NOMO-1 treated with dmso at 0.1 percent for 144 hours (cell line): Measurements from ENCODE around the gene NCEH1.

Experiments used
- DNase-seq: peaks from one replicate; lab custom pipeline; 2025; ENCODE audit not compliant: unreplicated experiment; lab: John Stamatoyannopoulos, UW

The NCEH1 gene

DNA sequence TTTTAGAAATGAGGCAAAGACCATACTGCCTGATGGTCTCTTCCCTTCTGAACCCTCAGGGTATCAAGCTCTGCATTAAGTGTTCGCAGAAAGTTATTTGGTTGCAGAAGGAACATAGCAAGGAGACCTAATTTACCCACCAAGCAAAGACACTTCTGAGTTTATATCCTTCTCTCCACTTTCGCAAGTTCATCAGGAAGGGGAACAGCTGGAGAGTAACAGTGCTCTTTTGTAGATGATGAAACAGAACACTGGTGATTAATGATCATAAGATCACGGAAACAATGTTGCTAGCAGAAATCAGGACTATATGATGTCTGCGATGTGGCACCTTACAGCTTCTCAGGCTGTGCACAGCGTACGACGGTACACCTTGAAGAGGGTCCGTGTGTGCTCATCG, 62.1 kb downstream of the NCEH1 start:
- peak; percentile 16 for DNase-seq

DNA sequence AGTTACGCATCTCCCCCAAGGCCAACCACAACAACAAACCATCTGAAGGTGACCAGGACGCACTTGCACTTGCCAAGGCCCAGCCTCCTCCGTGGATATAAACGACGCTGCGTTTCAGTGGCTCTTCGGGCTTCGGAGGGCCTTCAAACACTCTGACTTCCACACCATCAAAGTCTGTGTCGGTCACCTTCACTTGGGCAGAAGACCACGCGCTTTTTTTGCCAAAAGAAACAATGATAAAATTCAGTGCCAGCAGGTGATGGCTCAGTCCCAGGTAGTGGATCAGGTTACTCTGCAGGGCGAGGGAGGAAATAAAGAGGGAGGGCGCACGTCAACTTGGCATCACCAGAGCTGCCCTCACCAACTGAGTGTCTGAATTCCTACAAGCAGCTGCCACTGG, 63.0 kb downstream of the NCEH1 start:
- DNase-seq: no peak

GRCh38 chr3:172647080-172647479, 63.8 kb downstream of the NCEH1 start:
- no peak for DNase-seq

GRCh38 chr3:172646439-172647015, 64.3 kb downstream of the NCEH1 start:
- no peak for DNase-seq

GRCh38 chr3:172644258-172644657, 66.6 kb downstream of the NCEH1 start:
- no peak for DNase-seq

DNA sequence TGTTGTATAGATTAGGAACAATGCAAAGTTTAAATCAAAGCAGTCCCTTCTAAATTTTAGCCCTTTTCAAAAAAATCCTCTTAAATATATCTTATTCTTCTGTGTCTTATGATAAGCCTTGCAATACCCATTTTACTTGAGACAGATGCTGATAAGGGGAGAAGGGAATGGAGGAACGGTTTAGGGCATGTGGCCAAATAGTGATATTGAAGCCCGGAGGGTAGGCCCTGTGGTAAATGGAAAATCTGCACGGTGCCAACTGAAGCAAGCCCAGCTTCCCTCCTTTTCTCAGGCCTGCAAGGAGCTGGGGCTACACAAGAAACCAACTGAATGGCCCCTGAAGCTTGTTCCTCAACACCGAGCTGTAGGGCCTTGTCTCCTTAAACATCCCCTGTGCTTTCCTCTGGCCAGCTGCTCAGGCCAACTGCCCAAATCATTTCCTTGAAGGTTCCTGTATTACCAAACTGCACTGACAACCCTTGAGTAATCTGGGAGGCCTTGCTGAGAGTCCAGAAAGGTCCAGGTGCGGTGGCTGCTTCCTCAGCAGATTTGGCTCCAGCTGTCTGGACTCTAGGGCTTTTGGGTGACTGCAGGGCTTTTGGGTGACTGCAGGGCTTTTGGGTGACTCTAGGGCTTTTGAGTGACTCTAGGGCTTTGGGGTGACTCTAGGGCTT, 67.2 kb downstream of the NCEH1 start:
- DNase-seq: no peak

GRCh38 chr3:172641291-172641690, 69.6 kb downstream of the NCEH1 start:
- DNase-seq: no peak

DNA sequence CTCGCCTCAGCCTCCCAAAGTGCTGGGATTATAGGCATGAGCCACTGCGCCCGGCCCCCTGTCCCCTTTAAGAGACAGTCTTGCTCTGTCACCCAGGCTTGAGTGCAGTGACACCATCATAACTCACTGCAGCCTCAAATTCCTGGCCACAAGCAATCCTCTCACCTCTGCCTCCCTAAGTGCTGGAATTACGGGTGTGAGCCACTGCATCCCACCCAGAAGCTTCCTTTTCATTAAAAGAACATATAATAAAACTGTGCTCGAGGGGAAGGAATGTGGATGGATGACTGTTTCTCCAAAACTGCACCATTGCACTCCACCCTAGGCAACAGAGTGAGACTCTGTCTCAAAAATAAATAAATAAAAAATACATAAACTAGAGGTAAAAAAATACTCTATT, 70.1 kb downstream of the NCEH1 start:
- DNase-seq: no peak

GRCh38 chr3:172635588-172635987, 75.3 kb downstream of the NCEH1 start:
- DNase-seq: peak; percentile 20

- DNase-seq: no peak
Observed at GRCh38 chr3:172634948-172635347, 75.9 kb downstream of the NCEH1 start.

DNA sequence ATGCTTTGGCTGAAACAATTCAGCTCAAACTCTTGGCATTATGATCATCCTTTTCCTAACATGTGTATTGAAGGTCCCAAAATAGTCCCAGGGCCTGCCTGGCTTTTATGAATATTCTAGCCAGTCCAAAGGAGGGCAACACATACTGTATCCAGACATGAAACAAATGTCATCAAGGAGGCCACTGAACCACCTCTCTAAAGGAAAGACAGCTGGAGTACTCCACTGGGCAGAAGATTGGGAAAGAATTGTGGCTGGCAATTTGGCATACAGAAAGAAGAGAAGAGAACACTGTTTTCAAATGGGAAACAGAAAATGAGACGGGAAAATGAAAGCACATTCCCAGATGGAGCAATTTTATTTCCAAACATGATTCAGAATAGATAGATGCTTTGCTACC, 80.6 kb downstream of the NCEH1 start:
- no peak for DNase-seq

DNA sequence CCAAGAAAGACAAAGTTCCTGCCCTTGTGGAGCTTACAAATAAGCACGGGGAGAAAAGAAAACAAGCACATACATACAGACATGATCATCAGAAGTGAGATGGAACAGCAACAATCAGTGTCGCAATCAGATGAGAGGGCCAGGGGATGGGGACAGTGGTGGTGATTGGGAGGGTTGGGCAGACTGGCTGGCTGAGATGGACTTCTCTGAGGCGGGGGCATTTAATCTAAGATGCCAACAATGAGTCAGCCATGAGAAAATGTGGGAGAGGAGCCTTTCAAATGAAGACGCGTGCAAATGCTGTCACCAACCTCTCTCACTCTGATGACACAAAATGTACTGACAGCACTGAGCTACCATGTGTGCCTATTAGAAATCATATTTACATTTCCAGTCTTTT, 81.4 kb downstream of the NCEH1 start:
- no peak for DNase-seq

DNA sequence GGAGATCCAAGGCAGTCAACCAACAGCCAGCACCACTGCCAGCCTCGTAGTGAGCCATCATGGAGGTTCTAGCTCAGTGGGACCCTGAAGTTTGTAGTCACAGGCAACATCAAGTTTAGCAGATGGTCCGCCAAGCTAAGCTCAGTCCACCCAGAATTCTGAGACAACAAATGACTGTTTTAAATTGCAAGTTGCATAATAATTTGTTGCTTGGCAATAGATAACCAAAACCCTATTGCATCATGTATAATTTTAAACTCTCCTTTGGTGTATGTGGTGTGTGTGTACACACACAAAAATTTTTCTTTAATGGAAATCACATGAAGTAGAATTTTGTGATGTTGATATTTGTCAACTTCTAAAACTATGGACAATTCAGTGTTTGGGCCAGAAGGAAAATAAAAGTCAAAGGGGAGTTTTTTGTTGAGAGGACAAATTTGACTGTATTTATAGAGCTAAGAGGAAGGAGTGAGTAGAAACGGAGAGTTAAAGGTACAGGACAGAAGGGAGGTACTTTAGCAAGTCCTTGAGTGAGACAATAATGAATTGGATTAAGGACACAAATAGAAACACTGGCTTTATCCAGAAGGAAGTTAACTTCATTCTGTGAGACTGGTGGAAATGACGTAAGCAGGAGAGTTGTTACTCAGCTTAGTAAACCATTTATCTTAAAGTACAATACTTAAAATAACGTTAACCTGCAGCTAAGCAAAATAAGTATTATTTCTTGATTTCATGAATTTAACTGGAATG, 83.6 kb downstream of the NCEH1 start:
- peak; percentile 85 for DNase-seq

DNA sequence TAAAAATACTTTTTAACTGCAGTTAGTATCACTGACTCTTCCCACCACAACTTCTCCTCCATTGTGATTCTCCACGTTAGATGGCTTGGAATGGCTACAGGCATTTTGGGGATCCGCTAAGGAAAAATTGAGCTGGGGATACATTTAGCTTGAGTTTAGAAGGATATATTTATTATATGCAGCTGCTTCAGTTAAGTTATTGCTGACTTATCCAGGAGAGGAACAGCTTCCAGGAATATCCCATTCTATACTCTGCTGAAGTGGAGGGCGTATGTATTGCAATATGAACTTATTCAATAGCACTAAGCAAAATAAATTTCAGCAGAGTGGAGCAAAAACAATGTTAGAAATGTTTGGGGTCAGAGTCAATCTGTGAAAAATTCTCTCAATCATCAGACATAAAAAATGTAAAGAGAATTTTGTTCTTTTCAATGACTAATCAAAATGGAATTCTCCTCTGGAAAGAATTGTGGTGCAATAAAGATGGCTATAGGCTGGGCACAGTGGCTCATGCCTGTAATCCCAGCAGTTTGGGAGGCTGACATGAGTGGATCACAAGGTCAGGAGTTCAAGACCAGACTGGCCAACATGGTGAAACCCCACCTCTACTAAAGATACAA, 84.7 kb downstream of the NCEH1 start:
- no peak for DNase-seq

DNA sequence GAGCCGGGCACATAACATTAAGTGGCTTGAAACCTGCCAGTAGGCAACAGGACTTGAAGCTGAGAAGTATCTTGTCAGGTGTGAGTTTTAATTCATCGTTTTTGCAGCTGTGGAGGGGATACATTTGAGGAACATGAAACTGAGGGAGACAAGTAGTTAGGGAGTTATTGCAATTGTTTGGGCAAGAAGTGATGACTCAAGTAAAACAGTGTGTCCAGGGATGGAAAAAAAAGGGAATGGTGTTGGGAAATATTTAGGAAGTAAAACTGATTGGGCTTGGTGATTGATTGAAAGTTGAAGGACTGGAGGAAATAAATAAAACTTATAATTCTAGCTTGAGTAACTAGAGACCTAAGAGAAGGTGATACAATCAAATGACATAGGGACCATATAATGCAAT, 85.5 kb downstream of the NCEH1 start:
- DNase-seq: peak; percentile 45

DNA sequence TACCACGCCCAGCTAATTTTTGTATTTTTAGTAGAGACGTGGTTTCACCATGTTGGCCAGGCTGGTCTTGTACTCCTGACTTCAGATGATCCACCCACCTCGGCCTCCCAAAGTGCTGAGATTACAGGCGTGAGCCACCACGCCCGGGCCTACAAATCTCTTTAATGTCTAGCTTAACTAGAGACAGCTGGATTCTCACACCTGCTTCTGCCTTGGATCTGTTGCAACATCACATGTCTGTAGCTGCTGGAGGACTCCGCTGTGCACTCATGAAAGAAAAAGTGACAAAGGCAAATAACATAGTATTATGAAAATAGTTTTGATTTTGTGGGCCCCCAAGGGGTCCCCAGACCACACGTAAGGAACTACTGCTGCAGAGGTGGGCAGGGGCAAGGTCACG, 85.9 kb downstream of the NCEH1 start:
- no peak for DNase-seq

- no peak for DNase-seq
Observed at GRCh38 chr3:172622916-172623700, 87.8 kb downstream of the NCEH1 start.

DNA sequence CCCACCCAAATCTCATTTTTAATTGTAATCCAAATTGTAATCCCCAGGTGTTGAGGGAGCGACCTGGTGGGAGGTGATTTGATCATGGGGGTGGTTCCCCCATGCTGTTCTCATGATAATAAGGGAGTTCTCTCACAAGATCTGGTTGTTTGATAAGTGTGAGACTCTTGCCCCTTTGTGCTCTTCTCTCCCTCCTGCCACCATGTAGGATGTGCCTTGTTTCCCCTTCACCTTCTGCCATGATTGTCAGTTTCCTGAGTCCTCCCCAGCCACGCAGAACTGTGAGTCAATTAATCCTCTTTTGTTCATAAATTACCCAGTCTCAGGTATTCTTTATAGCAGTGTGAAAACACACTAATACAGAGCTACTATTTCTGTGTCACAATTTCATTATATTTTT, 88.7 kb downstream of the NCEH1 start:
- no peak for DNase-seq

DNA sequence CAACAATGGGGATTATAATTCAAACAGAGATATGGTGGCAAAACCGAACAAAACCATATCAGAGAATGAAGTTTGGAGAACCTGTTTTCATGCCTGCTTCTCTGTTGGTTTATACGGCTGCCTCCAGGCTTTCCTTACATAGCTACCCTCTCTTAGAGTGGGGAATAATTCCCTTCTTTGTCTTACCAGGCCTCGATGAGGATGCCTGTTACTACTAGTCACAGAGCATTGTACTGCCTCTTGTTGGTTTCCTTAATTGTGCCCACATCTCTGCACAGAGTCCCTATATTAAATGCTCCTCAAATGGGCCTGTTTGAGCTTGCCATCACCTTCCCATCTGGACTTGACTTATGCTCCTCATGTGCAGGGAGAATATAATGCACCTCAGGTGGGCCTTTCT, 92.9 kb downstream of the NCEH1 start:
- DNase-seq: no peak

DNA sequence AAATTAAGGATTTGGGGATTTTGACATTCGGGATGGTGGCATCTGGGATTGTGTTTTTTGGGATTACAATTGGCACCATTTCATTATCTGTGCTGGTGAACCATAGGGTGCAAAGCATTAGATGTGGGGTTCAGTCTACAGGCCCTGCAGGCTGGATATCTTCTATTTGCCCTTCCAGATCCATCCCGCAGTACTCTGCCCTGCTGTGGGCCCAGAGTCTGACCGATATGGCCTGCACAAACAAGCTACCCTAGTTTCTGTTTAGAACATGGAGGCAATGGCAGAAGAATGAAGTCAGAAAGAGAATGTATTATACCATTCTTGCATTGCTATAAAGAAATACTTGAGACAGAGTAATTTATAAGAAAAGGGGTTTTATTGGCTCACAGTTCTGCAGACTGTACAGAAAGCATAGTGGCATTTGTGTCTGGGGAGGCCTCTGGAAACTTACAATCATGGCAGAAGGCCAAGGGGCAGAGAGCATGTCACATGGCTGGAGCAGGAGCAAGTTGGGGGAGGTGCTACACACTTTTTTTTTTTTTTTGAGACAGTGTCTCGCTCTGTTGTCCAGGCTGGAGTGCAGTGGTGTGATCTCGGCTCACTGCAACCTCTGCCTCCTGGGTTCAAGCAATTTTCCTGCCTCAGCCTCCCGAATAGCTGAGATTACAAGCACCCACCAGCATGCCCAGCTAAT, 93.7 kb downstream of the NCEH1 start:
- no peak for DNase-seq

- no peak for DNase-seq
Observed at GRCh38 chr3:172616031-172616461, 94.8 kb downstream of the NCEH1 start.
